Tibial nerve (tissue), 4 donors: ENCODE results near the gene KCNQ1. TPM values are rescaled to one million over a fixed set of nuclear protein-coding genes. Genes with fewer than 3 reads are reported as not detected.

Source experiments
- DNase-seq, 2 donors: peaks; one replicate each; pipeline ENCODE4 v3.0.0-alpha.2; 2019; ENCODE audit warnings: low spot score in 2 of 2
- H3K27ac ChIP-seq, 4 donors: fragments of 200-600 bp; sonication (generic) in 3 of 4; one replicate each; pipeline ENCODE4 v1.5.1; 2017 to 2019; ENCODE audit warnings: mild to moderate bottlenecking in 1 of 4
- H3K27me3 ChIP-seq, 2 donors: fragments of 200-600 bp; sonication (generic) in 1 of 2; one replicate each; pipeline versions ENCODE4 v1.5.1 to v1.6.0; 2017 to 2019
- H3K36me3 ChIP-seq, 3 donors: fragments of 200-600 bp; sonication (generic); one replicate each; pipeline ENCODE4 v1.5.1; 2018 to 2019
- H3K4me1 ChIP-seq, 4 donors: fragments of 200-600 bp; sonication (generic) in 3 of 4; one replicate each; pipeline ENCODE4 v1.5.1; 2017 to 2019
- H3K4me3 ChIP-seq, 4 donors: fragments of 200-600 bp; sonication (generic) in 3 of 4; one replicate each; pipeline ENCODE4 v1.5.1; 2017 to 2019; ENCODE audit warnings: mild to moderate bottlenecking in 1 of 4, moderate library complexity in 1 of 4
- H3K9me3 ChIP-seq, 4 donors: fragments of 200-600 bp; sonication (generic) in 3 of 4; one replicate each; pipeline ENCODE4 v1.5.1; 2017 to 2019
- CTCF ChIP-seq, 5 experiments: fragments of 200-600 bp in 3 of 5; fragments of 450-650 bp in 2 of 5; sonication (generic) in 3 of 5; IDR thresholded peaks; one replicate each; pipeline ENCODE4 v1.5.1; 2016 to 2019; ENCODE audit warnings: antibody characterized with exemption in 5 of 5, mild to moderate bottlenecking in 3 of 5, moderate library complexity in 2 of 5
- EP300 ChIP-seq, 2 donors: sonication (generic); formaldehyde crosslinking; IDR thresholded peaks; one replicate each; pipeline ENCODE4 v1.6.1; 2017; ENCODE audit warnings: antibody characterized with exemption in 2 of 2, mild to moderate bottlenecking in 1 of 2
- POLR2A ChIP-seq, 2 donors: fragments of 450-650 bp; IDR thresholded peaks; one replicate each; pipeline ENCODE4 v1.6.1; 2017; ENCODE audit warnings: antibody characterized with exemption in 2 of 2, mild to moderate bottlenecking in 2 of 2, moderate library complexity in 2 of 2
- WGBS, 2 donors: methylation state at CpG; one replicate each; pipeline ENCODE4 v1.1.5; 2018; 5-methylcytosine and 5-hydroxymethylcytosine counted together
- total RNA-seq, 4 donors: library from RNA; depleted of rRNA; stranded (reverse); fragments of >200 nt; gene quantifications; one replicate each; pipeline ENCODE4 v1.1.0, GENCODE V29; 2016

KCNQ1 gene
- total RNA-seq, 4 donors from 2014 or later, result 3.5 to 11.4 (median 7.5) TPM

GRCh38 chr11:2869561-2870427 lies 425.0 kb downstream of the KCNQ1 start:
- peaks cover 0 to 4% (median 0%) of the 10 kb centered on the region in 4 donors for H3K9me3 ChIP-seq
- peaks cover 0 to 48% of the 10 kb centered on the region in 2 donors for H3K27me3 ChIP-seq
- no peak overlapping the region for H3K4me3 ChIP-seq
- H3K36me3 ChIP-seq, result peaks cover 0 to 5% (median 0%) of the 10 kb centered on the region in 3 donors
- peaks cover 0 to 17% (median 3%) of the 10 kb centered on the region in 4 donors for H3K4me1 ChIP-seq
- TF ChIP-seq CTCF (IDR thresholded peaks at IDR 0.05) (no peak), POLR2A (IDR thresholded peaks at IDR 0.05) (no peak), EP300 (IDR thresholded peaks at IDR 0.05) (no peak)
- WGBS, 2 donors, result 4 to 22% methylated on average over 33 to 36 of the region's 90 CpGs
- peak overlapping the region in 1 of 4 donors; percentile 79 for H3K27ac ChIP-seq
- DNase-seq, result no peak

DNA sequence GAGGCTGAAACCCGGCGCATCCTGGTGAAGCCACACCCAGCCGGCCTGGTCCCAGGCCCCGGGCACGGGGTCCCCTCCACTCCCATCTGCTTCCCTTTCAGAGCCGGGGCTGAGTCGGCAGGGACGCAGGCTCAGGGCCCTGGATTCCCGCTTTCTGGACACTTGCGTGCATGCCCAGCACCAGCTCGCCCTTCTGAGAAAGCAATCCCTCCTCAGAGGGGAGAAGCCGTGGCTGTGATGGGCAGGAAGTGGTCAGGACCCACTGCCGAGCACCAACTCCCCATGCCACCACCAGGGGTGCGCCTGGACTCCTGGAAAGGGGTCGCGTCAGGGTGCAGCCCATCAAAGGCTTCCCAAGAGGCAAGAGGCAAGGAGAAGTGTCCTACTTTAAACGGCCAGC lies 425.7 kb downstream of the KCNQ1 start:
- Histone ChIP-seq H3K36me3 (peaks cover 0 to 11% (median 0%) of the 10 kb centered on the region in 3 donors), H3K27ac (peak overlapping the region in 1 of 4 donors; percentile 79), H3K9me3 (peaks cover 0 to 11% (median 0%) of the 10 kb centered on the region in 4 donors), H3K4me1 (peaks cover 0 to 17% (median 3%) of the 10 kb centered on the region in 4 donors), H3K4me3 (no peak overlapping the region), H3K27me3 (peaks cover 0 to 48% of the 10 kb centered on the region in 2 donors)
- no peak for DNase-seq
- TF ChIP-seq EP300 (IDR thresholded peaks at IDR 0.05) (no peak), CTCF (IDR thresholded peaks at IDR 0.05) (no peak), POLR2A (IDR thresholded peaks at IDR 0.05) (no peak)
- 72 to 86% methylated on average over 10 to 14 of the region's 17 CpGs for WGBS, 2 donors

DNA sequence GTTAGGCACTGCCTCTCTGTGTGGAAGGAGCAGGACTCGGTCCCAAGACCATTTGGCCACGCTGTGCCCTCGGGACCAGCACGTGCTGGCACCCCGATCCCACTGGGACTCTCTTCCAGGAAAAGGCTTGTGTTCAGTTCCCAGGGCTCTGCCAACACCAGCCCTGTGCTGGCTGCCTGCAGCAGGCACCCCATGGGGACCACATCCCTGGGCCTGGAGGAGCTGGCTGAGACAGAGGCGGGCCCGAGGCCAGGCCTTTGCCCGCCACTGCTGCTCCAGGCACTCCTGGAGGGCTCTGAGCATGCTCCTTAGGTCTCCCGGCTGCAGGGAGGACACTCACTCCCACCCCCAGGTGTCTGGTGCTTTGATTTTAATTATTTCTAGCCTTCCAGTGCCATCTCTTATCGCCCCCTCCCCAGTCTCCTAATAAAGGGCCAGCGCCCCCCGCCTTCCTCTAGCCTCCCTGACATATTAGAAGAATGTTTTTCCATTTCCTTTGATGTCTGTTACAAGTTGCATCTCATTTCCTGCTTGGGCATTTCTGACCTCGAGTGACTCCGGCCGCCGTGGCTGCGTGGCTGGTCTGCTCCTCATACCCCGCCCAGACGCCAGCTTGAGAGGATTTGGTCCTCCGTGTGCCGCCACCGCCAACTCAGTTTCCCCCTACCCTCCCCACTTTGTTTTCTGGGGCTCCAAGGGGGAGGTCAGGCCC lies 426.3 kb downstream of the KCNQ1 start:
- TF ChIP-seq CTCF (IDR thresholded peaks at IDR 0.05) (no peak), EP300 (IDR thresholded peaks at IDR 0.05) (no peak), POLR2A (IDR thresholded peaks at IDR 0.05) (no peak)
- 75% methylated on average over 22 of the region's 22 CpGs for WGBS, 2 donors
- H3K9me3 ChIP-seq, result peaks cover 0 to 11% (median 0%) of the 10 kb centered on the region in 4 donors
- peaks cover 0 to 18% (median 0%) of the 10 kb centered on the region in 3 donors for H3K36me3 ChIP-seq
- peaks cover 0 to 17% (median 3%) of the 10 kb centered on the region in 4 donors for H3K4me1 ChIP-seq
- H3K27ac ChIP-seq, result no peak overlapping the region
- peaks cover 0 to 48% of the 10 kb centered on the region in 2 donors for H3K27me3 ChIP-seq
- no peak for DNase-seq
- H3K4me3 ChIP-seq, result no peak overlapping the region

GRCh38 chr11:2874963-2875362 lies 430.2 kb downstream of the KCNQ1 start:
- no peak overlapping the region for H3K27ac ChIP-seq
- WGBS, 2 donors, result 91 to 96% methylated on average over 10 of the region's 10 CpGs

More at GRCh38 chr11:2874963-2875362, 430.2 kb downstream of the KCNQ1 start:
- Histone ChIP-seq H3K9me3 (peaks cover 0 to 29% (median 0%) of the 10 kb centered on the region in 4 donors), H3K4me3 (no peak overlapping the region), H3K4me1 (no peaks in the 10 kb centered on the region), H3K36me3 (peaks cover 0 to 50% (median 0%) of the 10 kb centered on the region in 3 donors), H3K27me3 (peaks cover 0 to 27% of the 10 kb centered on the region in 2 donors)
- no peak for DNase-seq
- TF ChIP-seq CTCF (IDR thresholded peaks at IDR 0.05) (no peak), EP300 (IDR thresholded peaks at IDR 0.05) (no peak), POLR2A (IDR thresholded peaks at IDR 0.05) (no peak)
